Natural killer cell (primary cell): ENCODE results near the gene MAD1L1. TPM values are rescaled to one million over a fixed set of nuclear protein-coding genes. Genes with fewer than 3 reads are reported as not detected.

Source experiments
- ATAC-seq, 3 donors: fragments of 150-1000 bp in 2 of 3; fragments of 200-7000 bp in 1 of 3; cut with Tn5 transposase; 1 replicate in 1 of 3; 2 replicates in 2 of 3; pipeline ENCODE4 v1.10.0; 2021; ENCODE audit warnings: mild to moderate bottlenecking in 2 of 3, moderate library complexity in 2 of 3
- DNase-seq, 2 donors: peaks; one replicate each; pipeline versions ENCODE4 v3.0.0 to v3.0.0-alpha.2; 2013 to 2021; ENCODE audit warnings: mixed read lengths in 1 of 2
- H3K27ac ChIP-seq: one replicate; pipeline ENCODE4 v1.5.1; 2013; ENCODE audit warnings: mild to moderate bottlenecking, low read length
- H3K27me3 ChIP-seq: one replicate; pipeline ENCODE4 v1.6.1; 2013; ENCODE audit warnings: low read length; ENCODE audit not compliant: control insufficient read depth, insufficient read depth
- H3K36me3 ChIP-seq: one replicate; pipeline ENCODE4 v1.6.1; 2013; ENCODE audit warnings: low read length; ENCODE audit not compliant: control insufficient read depth, insufficient read depth
- H3K4me1 ChIP-seq: one replicate; pipeline ENCODE4 v1.6.1; 2013; ENCODE audit warnings: low read length; ENCODE audit not compliant: control insufficient read depth, insufficient read depth
- H3K4me3 ChIP-seq: one replicate; pipeline ENCODE4 v1.5.1; 2013; ENCODE audit warnings: low read length
- H3K9me3 ChIP-seq: one replicate; pipeline ENCODE4 v1.6.1; 2013; ENCODE audit warnings: low read length; ENCODE audit not compliant: control insufficient read depth, insufficient read depth
- H3K27ac Mint-ChIP-seq, 2 donors: one replicate each; pipeline ENCODE4 v1.8.0; 2022; ENCODE audit warnings: mild to moderate bottlenecking in 2 of 2, mixed read lengths in 2 of 2, moderate library complexity in 1 of 2
- H3K27me3 Mint-ChIP-seq, 2 donors: one replicate each; pipeline ENCODE4 v1.8.0; 2022; ENCODE audit warnings: low read depth in 2 of 2, mixed read lengths in 2 of 2
- H3K36me3 Mint-ChIP-seq: one replicate; pipeline ENCODE4 v1.8.0; 2022; ENCODE audit warnings: mixed read lengths
- H3K4me1 Mint-ChIP-seq, 2 donors: one replicate each; pipeline ENCODE4 v1.8.0; 2022; ENCODE audit warnings: mixed read lengths in 2 of 2
- H3K4me3 Mint-ChIP-seq: one replicate; pipeline ENCODE4 v1.8.0; 2022; ENCODE audit warnings: mild to moderate bottlenecking, moderate library complexity, mixed read lengths
- H3K9me3 Mint-ChIP-seq, 2 donors: one replicate each; pipeline ENCODE4 v1.8.0; 2022; ENCODE audit warnings: mixed read lengths in 2 of 2
- WGBS: methylation state at CpG from one replicate; pipeline ENCODE4 v1.1.7; 2013; ENCODE audit warnings: missing lambda C conversion rate; ENCODE audit not compliant: insufficient coverage; 5-methylcytosine and 5-hydroxymethylcytosine counted together
- intact Hi-C: fragments of 100-400 bp; cut with micrococcal nuclease; formaldehyde crosslinking; loops from one replicate; pipeline ENCODE4 v1.14.2; 2022
- total RNA-seq, 4 donors: library from RNA; stranded (reverse); fragments of 120-200 nt in 1 of 4; gene quantifications; one replicate each; pipeline versions ENCODE4 v1.2.3 to v1.2.4, GENCODE V29; 2013 to 2022
- TF ChIP-seq, protein P1 (sequence below): fragments of 200-600 bp; IDR thresholded peaks from one replicate; pipeline ENCODE4 v1.8.0; 2022; ENCODE audit warnings: antibody characterized with exemption

The MAD1L1 gene
- total RNA-seq, 3 donors from 2014 or later (not counting 1 experiment from before 2014, with no cell fraction given) = 53.6 to 81.2 (median 77.4) TPM

DNA sequence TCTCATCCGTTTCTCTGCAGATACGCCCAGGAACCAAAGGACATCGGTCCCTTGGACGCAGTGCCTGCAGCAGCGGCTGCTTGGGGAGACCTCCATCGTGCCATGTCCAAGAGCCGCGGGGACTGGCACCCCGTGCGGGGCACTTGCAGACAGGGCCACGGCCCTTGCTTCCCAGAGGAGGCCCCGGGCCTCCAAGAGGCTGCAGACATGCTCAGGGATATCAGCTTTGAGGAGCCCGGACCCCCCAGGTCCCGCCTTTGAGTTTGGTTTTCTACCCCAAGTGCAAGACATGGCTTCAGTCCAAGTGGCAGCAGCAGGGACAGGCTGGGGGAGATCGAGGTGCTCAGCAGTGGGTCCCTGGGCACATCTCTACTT is 283.1 kb downstream of the MAD1L1 start:
- Histone ChIP-seq H3K4me3 (no peak overlapping the region), H3K27me3 (no peaks in the 10 kb centered on the region), H3K36me3 (no peaks in the 10 kb centered on the region), H3K9me3 (no peaks in the 10 kb centered on the region), H3K27ac (no peak overlapping the region), H3K4me1 (peaks cover 34% of the 10 kb centered on the region)
- peaks cover 0 to 4% of the 10 kb centered on the region in 2 donors for H3K27me3 Mint-ChIP-seq
- peak overlapping the region; percentile 37 for H3K4me3 Mint-ChIP-seq
- peaks cover 26 to 47% of the 10 kb centered on the region in 2 donors for H3K4me1 Mint-ChIP-seq
- TF ChIP-seq, protein P1, sequence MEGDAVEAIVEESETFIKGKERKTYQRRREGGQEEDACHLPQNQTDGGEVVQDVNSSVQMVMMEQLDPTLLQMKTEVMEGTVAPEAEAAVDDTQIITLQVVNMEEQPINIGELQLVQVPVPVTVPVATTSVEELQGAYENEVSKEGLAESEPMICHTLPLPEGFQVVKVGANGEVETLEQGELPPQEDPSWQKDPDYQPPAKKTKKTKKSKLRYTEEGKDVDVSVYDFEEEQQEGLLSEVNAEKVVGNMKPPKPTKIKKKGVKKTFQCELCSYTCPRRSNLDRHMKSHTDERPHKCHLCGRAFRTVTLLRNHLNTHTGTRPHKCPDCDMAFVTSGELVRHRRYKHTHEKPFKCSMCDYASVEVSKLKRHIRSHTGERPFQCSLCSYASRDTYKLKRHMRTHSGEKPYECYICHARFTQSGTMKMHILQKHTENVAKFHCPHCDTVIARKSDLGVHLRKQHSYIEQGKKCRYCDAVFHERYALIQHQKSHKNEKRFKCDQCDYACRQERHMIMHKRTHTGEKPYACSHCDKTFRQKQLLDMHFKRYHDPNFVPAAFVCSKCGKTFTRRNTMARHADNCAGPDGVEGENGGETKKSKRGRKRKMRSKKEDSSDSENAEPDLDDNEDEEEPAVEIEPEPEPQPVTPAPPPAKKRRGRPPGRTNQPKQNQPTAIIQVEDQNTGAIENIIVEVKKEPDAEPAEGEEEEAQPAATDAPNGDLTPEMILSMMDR = no peak
- H3K27ac Mint-ChIP-seq = no peak overlapping the region
- ATAC-seq = no peak
- no peak for DNase-seq
- intact Hi-C loops = no loop called here
- WGBS = 88% methylated on average over 15 of the region's 15 CpGs
- no peaks in the 10 kb centered on the region for H3K36me3 Mint-ChIP-seq
- H3K9me3 Mint-ChIP-seq = no peaks in the 10 kb centered on the region

DNA sequence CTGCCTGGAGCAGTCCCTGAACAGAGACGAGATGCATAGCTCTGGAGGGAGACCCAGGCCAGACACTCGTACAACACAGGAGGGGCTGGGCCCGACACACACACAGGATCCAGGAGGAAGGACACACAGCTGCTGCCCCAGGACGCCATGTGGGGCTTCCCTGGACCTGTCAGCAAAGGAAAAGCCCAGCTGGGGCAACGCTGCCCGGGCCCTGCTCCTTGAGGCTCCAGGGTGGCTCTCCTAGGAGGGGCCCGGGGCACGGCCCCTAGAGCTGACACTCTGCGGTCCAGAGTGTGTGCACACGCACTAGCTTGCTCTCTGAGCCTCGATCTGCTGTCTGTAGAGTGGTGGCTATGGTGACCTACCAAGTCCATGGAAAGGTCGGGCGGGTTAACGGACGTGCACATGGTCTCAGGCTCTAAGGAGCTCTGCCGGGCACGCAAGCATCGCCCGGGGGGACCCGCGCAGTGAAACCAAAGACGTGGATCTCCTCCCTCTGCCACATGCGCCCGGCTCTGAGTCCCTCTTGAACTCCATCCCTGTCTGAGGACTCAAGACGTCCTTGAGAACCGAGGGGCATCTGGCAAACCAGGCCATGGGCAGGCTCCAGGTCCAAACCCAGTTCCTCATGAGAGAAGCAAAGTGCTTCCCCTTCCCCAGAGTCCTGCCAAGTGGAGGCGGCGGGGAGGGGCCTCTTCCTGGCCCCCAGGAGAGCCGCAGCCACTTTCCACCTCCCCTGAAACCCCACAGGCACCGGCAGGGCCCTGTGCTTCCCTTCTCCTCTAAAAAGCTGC is 283.7 kb downstream of the MAD1L1 start:
- no peak overlapping the region for H3K27ac ChIP-seq

DNA sequence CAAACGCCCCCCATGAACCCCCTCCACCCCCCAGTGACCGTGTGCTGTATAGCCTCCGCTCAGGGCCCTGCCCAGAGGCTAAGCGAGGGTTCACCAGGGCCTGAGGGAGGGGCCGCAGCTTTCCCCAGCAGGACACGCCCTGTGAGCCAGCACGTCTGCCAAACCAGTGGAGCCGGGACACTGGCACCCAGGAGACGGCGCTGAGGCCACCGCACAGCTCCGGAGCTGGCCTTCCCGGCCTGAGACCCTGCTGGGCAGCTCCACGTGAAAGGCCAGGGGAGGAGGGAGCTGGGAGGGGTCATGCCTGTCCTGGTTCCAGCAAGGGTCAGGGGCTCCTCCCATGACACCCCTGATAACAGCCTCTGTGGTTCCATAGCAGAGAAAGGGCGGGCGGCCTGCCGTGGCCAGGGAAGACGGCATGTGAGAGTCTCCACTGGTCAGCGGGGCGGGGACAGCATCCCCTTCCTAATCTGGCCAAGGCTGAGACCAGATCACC is 284.4 kb downstream of the MAD1L1 start:
- ATAC-seq (no peak), DNase-seq (no peak)
- Histone ChIP-seq H3K27ac (no peak overlapping the region), H3K4me1 (peaks cover 47% of the 10 kb centered on the region), H3K36me3 (no peaks in the 10 kb centered on the region), H3K27me3 (no peaks in the 10 kb centered on the region), H3K4me3 (no peak overlapping the region), H3K9me3 (no peaks in the 10 kb centered on the region)
- Mint-ChIP-seq H3K4me3 (no peak overlapping the region), H3K9me3 (no peaks in the 10 kb centered on the region), H3K27ac (no peak overlapping the region), H3K36me3 (no peaks in the 10 kb centered on the region), H3K4me1 (peaks cover 37 to 59% of the 10 kb centered on the region in 2 donors), H3K27me3 (peaks cover 0 to 4% of the 10 kb centered on the region in 2 donors)
- 92% methylated on average over 19 of the region's 20 CpGs for WGBS
- TF ChIP-seq, protein P1 = no peak
- intact Hi-C loops = no loop called here

More for the DNA sequence above, 283.7 kb downstream of the MAD1L1 start:
- WGBS = 96% methylated on average over 30 of the region's 30 CpGs
- Histone ChIP-seq H3K4me1 (peaks cover 40% of the 10 kb centered on the region), H3K27me3 (no peaks in the 10 kb centered on the region), H3K9me3 (no peaks in the 10 kb centered on the region), H3K36me3 (no peaks in the 10 kb centered on the region), H3K4me3 (no peak overlapping the region)
- DNase-seq (no peak), ATAC-seq (no peak)
- no peaks in the 10 kb centered on the region for H3K36me3 Mint-ChIP-seq
- peaks cover 30 to 52% of the 10 kb centered on the region in 2 donors for H3K4me1 Mint-ChIP-seq
- intact Hi-C loops = no loop called here
- no peak overlapping the region for H3K4me3 Mint-ChIP-seq
- H3K9me3 Mint-ChIP-seq = no peaks in the 10 kb centered on the region
- TF ChIP-seq, protein P1 = no peak
- H3K27me3 Mint-ChIP-seq = peaks cover 0 to 5% of the 10 kb centered on the region in 2 donors
- H3K27ac Mint-ChIP-seq = no peak overlapping the region
